Measurements from ENCODE around the gene SFMBT1. TPM values are rescaled to one million over a fixed set of nuclear protein-coding genes. Genes with fewer than 3 reads are reported as not detected.

SFMBT1 gene
- polyA plus RNA-seq, 3 donors, result 0.61 to 2.7 (median 0.91) TPM

DNA sequence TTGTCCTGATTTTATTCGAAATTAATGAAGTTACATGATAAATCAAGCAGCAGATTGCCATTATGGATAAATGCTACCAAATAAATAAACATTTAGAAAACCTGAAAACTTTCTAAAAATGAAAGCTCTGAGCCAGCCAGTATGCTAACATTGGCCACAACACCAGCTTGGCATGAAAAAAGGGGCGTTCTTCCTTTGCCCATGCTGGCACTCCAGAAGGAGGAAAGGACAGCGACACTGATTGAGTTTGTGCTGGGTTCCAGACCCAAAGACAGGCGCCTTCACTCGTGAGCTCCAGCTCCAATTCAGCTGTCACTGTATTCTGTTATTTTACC lies 153.6 kb downstream of the SFMBT1 start:
- Mint-ChIP-seq H3K4me1 (peaks cover 67% of the 10 kb centered on the region), H3K9me3 (peaks cover 0 to 2% (median 0%) of the 10 kb centered on the region in 7 donors), H3K36me3 (peaks cover 26 to 44% of the 10 kb centered on the region in 2 donors), H3K27me3 (ENCODE audit: low read depth in 3 of 3) (peaks cover 0 to 2% (median 0%) of the 10 kb centered on the region in 3 donors), H3K27ac (peak overlapping the region; percentile 82 to 97 (median 93)), H3K4me3 (no peak overlapping the region)
- no peak for DNase-seq
- H3K9me3 ChIP-seq (replicated peaks in 1 of 2; ENCODE audit: control insufficient read depth in 1 of 2, insufficient read depth in 1 of 2, low read length in 2 of 2), result no peaks in the 10 kb centered on the region
- no peaks in the 10 kb centered on the region for H3K27me3 ChIP-seq (ENCODE audit: control insufficient read depth in 2 of 2, insufficient read depth in 2 of 2, low read length in 2 of 2)
- H3K4me2 ChIP-seq (replicated peaks; ENCODE audit: extremely low read depth, low read length, poor library complexity, severe bottlenecking), result peak overlapping the region; percentile 58
- TF ChIP-seq, protein P1, sequence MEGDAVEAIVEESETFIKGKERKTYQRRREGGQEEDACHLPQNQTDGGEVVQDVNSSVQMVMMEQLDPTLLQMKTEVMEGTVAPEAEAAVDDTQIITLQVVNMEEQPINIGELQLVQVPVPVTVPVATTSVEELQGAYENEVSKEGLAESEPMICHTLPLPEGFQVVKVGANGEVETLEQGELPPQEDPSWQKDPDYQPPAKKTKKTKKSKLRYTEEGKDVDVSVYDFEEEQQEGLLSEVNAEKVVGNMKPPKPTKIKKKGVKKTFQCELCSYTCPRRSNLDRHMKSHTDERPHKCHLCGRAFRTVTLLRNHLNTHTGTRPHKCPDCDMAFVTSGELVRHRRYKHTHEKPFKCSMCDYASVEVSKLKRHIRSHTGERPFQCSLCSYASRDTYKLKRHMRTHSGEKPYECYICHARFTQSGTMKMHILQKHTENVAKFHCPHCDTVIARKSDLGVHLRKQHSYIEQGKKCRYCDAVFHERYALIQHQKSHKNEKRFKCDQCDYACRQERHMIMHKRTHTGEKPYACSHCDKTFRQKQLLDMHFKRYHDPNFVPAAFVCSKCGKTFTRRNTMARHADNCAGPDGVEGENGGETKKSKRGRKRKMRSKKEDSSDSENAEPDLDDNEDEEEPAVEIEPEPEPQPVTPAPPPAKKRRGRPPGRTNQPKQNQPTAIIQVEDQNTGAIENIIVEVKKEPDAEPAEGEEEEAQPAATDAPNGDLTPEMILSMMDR (IDR thresholded peaks at IDR 0.05), result peak; percentile 4
- H4K20me1 ChIP-seq (ENCODE audit: insufficient read depth, low read length), result peaks cover 47% of the 10 kb centered on the region
- H3K36me3 ChIP-seq (replicated peaks in 1 of 2; ENCODE audit: control insufficient read depth in 1 of 2, insufficient read depth in 2 of 2, low read length in 2 of 2), result peaks cover 3 to 18% of the 10 kb centered on the region in 2 donors
- 90% methylated on average over 4 of the region's 5 CpGs for WGBS (ENCODE audit: insufficient coverage)
- intact Hi-C loops (cut with micrococcal nuclease), result loop anchor here in 1 of 2 donors (10.0 kb wide), 1 partner anchor 363 kb away; the partner anchor contains the start of gene TKT
- peaks cover 90% of the 10 kb centered on the region for H3K79me2 ChIP-seq (ENCODE audit: insufficient read depth, low read length)
- peaks cover 64 to 71% of the 10 kb centered on the region in 2 donors for H3K4me1 ChIP-seq (ENCODE audit: control insufficient read depth in 1 of 2, insufficient read depth in 2 of 2, low read length in 2 of 2)
- no peak overlapping the region for H2AFZ ChIP-seq (ENCODE audit: insufficient read depth, low read depth, low read length, poor library complexity, severe bottlenecking)
- peak overlapping the region; percentile 16 for H3K9ac ChIP-seq (ENCODE audit: insufficient read depth, low read length, poor library complexity, severe bottlenecking)
- H3K27ac ChIP-seq (ENCODE audit: low read depth in 1 of 2, low read length in 2 of 2), result peak overlapping the region; percentile 91
- peak overlapping the region in 1 of 3 experiments; percentile 50 for H3K4me3 ChIP-seq (replicated peaks in 1 of 3; ENCODE audit: low read depth in 2 of 3, low read length in 3 of 3)

DNA sequence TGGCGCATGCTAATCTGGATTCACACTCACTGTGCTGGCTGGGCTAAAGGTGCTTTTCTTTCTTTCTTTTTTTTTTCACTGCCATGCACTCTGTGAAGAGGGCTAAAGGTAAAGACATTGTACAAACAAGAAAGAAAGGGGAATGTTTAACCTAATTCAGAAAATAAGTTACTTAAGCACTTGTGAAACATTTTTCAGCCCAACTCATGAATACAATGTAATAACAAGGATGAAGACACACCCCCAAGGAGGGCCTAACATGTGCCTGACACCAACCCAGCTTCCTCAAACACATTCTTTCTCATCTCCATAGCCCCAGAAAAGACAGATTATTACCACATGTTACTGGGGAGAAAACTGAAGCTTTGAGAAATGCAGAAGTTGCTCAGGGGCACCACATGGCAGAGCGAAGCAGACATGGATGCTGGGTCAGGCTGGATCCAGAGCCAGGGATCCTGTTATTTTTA lies 154.2 kb downstream of the SFMBT1 start:
- H3K4me1 ChIP-seq (ENCODE audit: control insufficient read depth in 1 of 2, insufficient read depth in 2 of 2, low read length in 2 of 2), result peaks cover 59 to 65% of the 10 kb centered on the region in 2 donors
- peaks cover 0 to under 1% (median 0%) of the 10 kb centered on the region in 7 donors for H3K9me3 Mint-ChIP-seq
- peaks cover 0 to 2% (median 0%) of the 10 kb centered on the region in 3 donors for H3K27me3 Mint-ChIP-seq (ENCODE audit: low read depth in 3 of 3)
- H3K9ac ChIP-seq (ENCODE audit: insufficient read depth, low read length, poor library complexity, severe bottlenecking), result peak overlapping the region; percentile 57
- no peaks in the 10 kb centered on the region for H3K27me3 ChIP-seq (ENCODE audit: control insufficient read depth in 2 of 2, insufficient read depth in 2 of 2, low read length in 2 of 2)
- peak overlapping the region in 1 of 2 donors; percentile 57 for H3K4me3 Mint-ChIP-seq
- H3K4me1 Mint-ChIP-seq, result peaks cover 64% of the 10 kb centered on the region
- peaks cover 30 to 48% of the 10 kb centered on the region in 2 donors for H3K36me3 Mint-ChIP-seq
- WGBS (ENCODE audit: insufficient coverage), result 17% methylated on average over 1 of the region's 2 CpGs
- no peaks in the 10 kb centered on the region for H3K9me3 ChIP-seq (replicated peaks in 1 of 2; ENCODE audit: control insufficient read depth in 1 of 2, insufficient read depth in 1 of 2, low read length in 2 of 2)
- peak overlapping the region; percentile 82 to 97 (median 93) for H3K27ac Mint-ChIP-seq
- peak overlapping the region; percentile 58 for H3K4me2 ChIP-seq (replicated peaks; ENCODE audit: extremely low read depth, low read length, poor library complexity, severe bottlenecking)
- H3K36me3 ChIP-seq (replicated peaks in 1 of 2; ENCODE audit: control insufficient read depth in 1 of 2, insufficient read depth in 2 of 2, low read length in 2 of 2), result peaks cover 3 to 24% of the 10 kb centered on the region in 2 donors
- peaks cover 91% of the 10 kb centered on the region for H3K79me2 ChIP-seq (ENCODE audit: insufficient read depth, low read length)
- H3K4me3 ChIP-seq (replicated peaks in 1 of 3; ENCODE audit: low read depth in 2 of 3, low read length in 3 of 3), result peak overlapping the region in 1 of 3 experiments; percentile 50
- no peak overlapping the region for H2AFZ ChIP-seq (ENCODE audit: insufficient read depth, low read depth, low read length, poor library complexity, severe bottlenecking)
- H3K27ac ChIP-seq (ENCODE audit: low read depth in 1 of 2, low read length in 2 of 2), result peak overlapping the region; percentile 91
- H4K20me1 ChIP-seq (ENCODE audit: insufficient read depth, low read length), result peaks cover 53% of the 10 kb centered on the region
- intact Hi-C loops (cut with micrococcal nuclease), result loop anchor here in 1 of 2 donors (10.0 kb wide), 1 partner anchor 363 kb away; the partner anchor contains the start of gene TKT
- TF ChIP-seq, protein P1 (IDR thresholded peaks at IDR 0.05), result no peak
- DNase-seq, result peak; percentile 91 to 95 (median 92)
